SK-N-SH (cell line): ENCODE data around the gene DSCAML1. TPM values are rescaled to one million over a fixed set of nuclear protein-coding genes. Genes with fewer than 3 reads are reported as not detected.

Experiments
- CTCF ChIA-PET: fragments of 300-600, 350-600 bp; formaldehyde crosslinking; extraction: SDS; loops from one replicate; lab custom pipeline; 2021; lab: Yijun Ruan, JAX
- POLR2A ChIA-PET: fragments of 350-600 bp; sonication (Branson Sonifier 250); formaldehyde crosslinking; extraction: SDS; loops from one replicate; lab custom pipeline; 2020; ENCODE audit warnings: antibody characterized with exemption, inconsistent platforms; lab: Yijun Ruan, JAX
- DNase-seq: peaks from one replicate; pipeline ENCODE4 v3.0.0; 2012
- H2AFZ ChIP-seq: fragments of 200-600 bp; sonication (generic); 2 replicates; pipeline ENCODE4 v1.8.1; 2016; ENCODE audit warnings: antibody characterized with exemption, mild to moderate bottlenecking, low read depth
- H3F3A ChIP-seq: fragments of 200-600 bp; sonication (generic); replicated peaks from 2 replicates; pipeline ENCODE3; 2016; ENCODE audit warnings: antibody characterized with exemption, mild to moderate bottlenecking; ENCODE audit not compliant: insufficient read depth
- H3K27ac ChIP-seq, 2 experiments: fragments of 200-500 bp in 1 of 2; fragments of 200-600 bp in 1 of 2; sonication (Bioruptor generic) in 1 of 2; sonication (generic), shearing (Covaris generic) in 1 of 2; 2 replicates each; pipeline versions ENCODE4 v1.5.1 to v1.6.1; 2014 to 2016; ENCODE audit warnings: low read depth in 2 of 2, inconsistent platforms in 1 of 2, low read length in 1 of 2, mild to moderate bottlenecking in 1 of 2, mixed read lengths in 1 of 2
- H3K27me3 ChIP-seq: fragments of 200-600 bp; sonication (generic), shearing (Covaris generic); 2 replicates; pipeline ENCODE4 v1.6.1; 2016; ENCODE audit warnings: mixed run types; ENCODE audit not compliant: insufficient read depth
- H3K36me3 ChIP-seq, 2 experiments: fragments of 200-500 bp in 1 of 2; fragments of 200-600 bp in 1 of 2; sonication (Bioruptor generic) in 1 of 2; sonication (generic) in 1 of 2; replicated peaks in 1 of 2; 2 replicates each; pipeline versions ENCODE3 to v1.5.1; 2014 to 2016; ENCODE audit warnings: low read length in 1 of 2, mild to moderate bottlenecking in 1 of 2; ENCODE audit not compliant: insufficient read depth in 2 of 2, control insufficient read depth in 1 of 2
- H3K4me1 ChIP-seq, 2 experiments: fragments of 200-500 bp in 1 of 2; fragments of 200-600 bp in 1 of 2; sonication (Bioruptor generic) in 1 of 2; sonication (generic), shearing (Covaris generic) in 1 of 2; 2 replicates each; pipeline versions ENCODE4 v1.5.1 to v1.6.1; 2014 to 2016; ENCODE audit warnings: low read depth in 1 of 2, low read length in 1 of 2, mixed run types in 1 of 2; ENCODE audit not compliant: insufficient read depth in 2 of 2, control insufficient read depth in 1 of 2
- H3K4me2 ChIP-seq: fragments of 200-600 bp; sonication (generic), shearing (Covaris generic); 2 replicates; pipeline ENCODE4 v1.6.1; 2017; ENCODE audit warnings: mixed run types
- H3K4me3 ChIP-seq, 2 experiments: fragments of 200-500 bp in 1 of 2; fragments of 200-600 bp in 1 of 2; sonication (Bioruptor generic) in 1 of 2; sonication (generic), shearing (Covaris generic) in 1 of 2; 2 replicates each; pipeline versions ENCODE4 v1.5.1 to v1.8.1; 2014 to 2016; ENCODE audit warnings: low read depth in 2 of 2, inconsistent platforms in 1 of 2, low read length in 1 of 2, mild to moderate bottlenecking in 1 of 2, mixed read lengths in 1 of 2, moderate library complexity in 1 of 2
- H3K79me2 ChIP-seq: fragments of 200-600 bp; sonication (generic); 2 replicates; pipeline ENCODE4 v1.8.1; 2017; ENCODE audit warnings: mild to moderate bottlenecking; ENCODE audit not compliant: insufficient read depth
- H3K9ac ChIP-seq: fragments of 200-600 bp; sonication (generic); 2 replicates; pipeline ENCODE4 v1.6.1; 2017; ENCODE audit warnings: mixed run types
- H3K9me2 ChIP-seq: fragments of 200-600 bp; sonication (generic); 2 replicates; pipeline ENCODE4 v1.6.1; 2017; ENCODE audit warnings: mixed run types
- H3K9me3 ChIP-seq: fragments of 200-600 bp; sonication (generic); 2 replicates; pipeline ENCODE4 v1.6.1; 2017; ENCODE audit warnings: mixed run types, mild to moderate bottlenecking, moderate library complexity
- H4K20me1 ChIP-seq: fragments of 200-600 bp; sonication (generic); 2 replicates; pipeline ENCODE4 v1.6.1; 2017; ENCODE audit warnings: mild to moderate bottlenecking, mixed run types; ENCODE audit not compliant: insufficient read depth
- CHD2 ChIP-seq: fragments of 150-350 bp; IDR thresholded peaks from 2 replicates; pipeline ENCODE4 v1.6.1; 2018; ENCODE audit warnings: low read length; ENCODE audit not compliant: partially characterized antibody
- PBX3 ChIP-seq: IDR thresholded peaks from 2 replicates; pipeline ENCODE4; 2012
- POLR2AphosphoS5 ChIP-seq: IDR thresholded peaks from 2 replicates; pipeline ENCODE4 v1.6.1; 2012; ENCODE audit warnings: low read depth, low read length
- RAD21 ChIP-seq: IDR thresholded peaks from 2 replicates; pipeline ENCODE4 v1.6.1; 2012; ENCODE audit warnings: mild to moderate bottlenecking, low read length
- RCOR1 ChIP-seq: fragments of 150-350 bp; IDR thresholded peaks from 2 replicates; pipeline ENCODE4 v1.6.1; 2017; ENCODE audit warnings: antibody characterized with exemption, low read length
- REST ChIP-seq: IDR thresholded peaks from 2 replicates; pipeline ENCODE4 v1.6.1; 2012; ENCODE audit warnings: mild to moderate bottlenecking, low read depth, low read length, moderate library complexity
- RFX5 ChIP-seq: IDR thresholded peaks from 2 replicates; pipeline ENCODE4 v1.6.1; 2012; ENCODE audit warnings: mild to moderate bottlenecking, improper control_type of control experiment, low read length
- RXRA ChIP-seq: IDR thresholded peaks from 2 replicates; pipeline ENCODE4 v1.4.0; 2012; ENCODE audit warnings: low read depth, mild to moderate bottlenecking, borderline replicate concordance
- SIN3A ChIP-seq: IDR thresholded peaks from 2 replicates; pipeline ENCODE4 v1.6.1; 2012; ENCODE audit warnings: low read depth, mild to moderate bottlenecking, low read length, moderate library complexity, borderline replicate concordance
- SMC3 ChIP-seq: IDR thresholded peaks from 2 replicates; pipeline ENCODE4 v1.6.1; 2012; ENCODE audit warnings: low read depth, low read length, improper control_type of control experiment
- TAF1 ChIP-seq: IDR thresholded peaks from 2 replicates; pipeline ENCODE4 v1.6.1; 2012; ENCODE audit warnings: low read depth, mild to moderate bottlenecking, low read length, moderate library complexity, borderline replicate concordance
- ZBTB33 ChIP-seq: IDR thresholded peaks from 2 replicates; pipeline ENCODE4 v1.4.0; 2012; ENCODE audit warnings: low read depth, borderline replicate concordance
- WGBS: methylation state at CpG from one replicate; pipeline ENCODE4 v1.1.6; 2017; ENCODE audit warnings: low lambda C conversion rate; 5-methylcytosine and 5-hydroxymethylcytosine counted together
- polyA plus RNA-seq, 3 experiments: library from polyadenylated mRNA; depleted of rRNA; stranded (reverse); fragments of >200 nt; gene quantifications; 2 replicates each; pipeline ENCODE4 v1.2.3, GENCODE V29; 2012
- TF ChIP-seq, protein P1 (sequence below): fragments of 200-600 bp; sonication (generic); IDR thresholded peaks from 2 replicates; pipeline ENCODE4 v1.6.1; 2017; ENCODE audit warnings: antibody characterized with exemption, mild to moderate bottlenecking, moderate library complexity

Gene DSCAML1
- polyA plus RNA-seq, 1 of the 3 experiments (the other 2 are of a cell fraction), result not detected

- POLR2A ChIA-PET, result no interaction called here
- WGBS, result 56% methylated on average over 13 of the region's 33 CpGs
These were observed 25.3 kb upstream of the DSCAML1 start for GRCh38 chr11:117822074-117823033.

DNA sequence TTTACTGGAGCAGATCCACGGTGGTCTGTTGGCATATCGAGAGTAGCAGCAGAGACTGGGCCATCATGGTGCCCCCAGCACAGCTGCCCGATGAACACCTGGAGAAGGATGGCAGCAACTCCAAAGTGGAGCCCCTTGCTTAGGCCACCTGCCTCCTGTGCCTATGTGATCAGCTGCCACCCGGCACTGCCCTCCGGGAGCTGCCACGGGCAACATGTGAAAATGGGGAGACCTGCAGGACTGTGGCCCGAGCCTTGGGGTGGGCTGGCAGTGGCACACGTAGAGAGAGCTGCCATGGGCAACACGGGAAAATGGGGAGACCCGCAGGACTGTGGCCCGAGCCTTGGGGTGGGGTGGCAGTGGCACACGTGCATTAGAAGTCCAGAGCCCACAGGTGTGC lies 24.4 kb upstream of the DSCAML1 start:
- Histone ChIP-seq H3K9ac (no peak overlapping the region), H4K20me1 (no peaks in the 10 kb centered on the region), H3K9me3 (no peaks in the 10 kb centered on the region), H3K4me3 (no peak overlapping the region), H3K27ac (no peak overlapping the region), H3K36me3 (no peaks in the 10 kb centered on the region), H3K79me2 (no peaks in the 10 kb centered on the region), H3K4me1 (peaks cover 0 to 12% of the 10 kb centered on the region in 2 experiments; a peak in 1 of 4 replicates), H2AFZ (no peak overlapping the region), H3F3A (no peaks in the 10 kb centered on the region), H3K4me2 (no peak overlapping the region), H3K9me2 (no peaks in the 10 kb centered on the region), H3K27me3 (no peaks in the 10 kb centered on the region)
- WGBS, result 46% methylated on average over 7 of the region's 12 CpGs
- no peak for DNase-seq
- CTCF ChIA-PET, result interaction anchor here (0.6 to 25.9 kb wide), 9 partner anchors 12 to 395 kb away, joined by 3 to 481 read pairs (median 8); no protein-coding TSS in a partner anchor
- POLR2A ChIA-PET, result no interaction called here
- TF ChIP-seq SIN3A, result no peak
- TF ChIP-seq REST, result no peak
- no peak for TF ChIP-seq RFX5
- no peak for TF ChIP-seq RCOR1
- TF ChIP-seq CHD2, result no peak
- no peak for TF ChIP-seq TAF1
- TF ChIP-seq PBX3, result no peak

More at GRCh38 chr11:117822074-117823033, 25.3 kb upstream of the DSCAML1 start:
- H2AFZ ChIP-seq, result no peak overlapping the region
- H3K36me3 ChIP-seq, result no peaks in the 10 kb centered on the region
- H3K9ac ChIP-seq, result no peak overlapping the region
- no peak overlapping the region for H3K4me2 ChIP-seq
- peak; percentile 74 for DNase-seq
- H3K4me3 ChIP-seq, result no peak overlapping the region; a peak in 1 of 4 replicates
- CTCF ChIA-PET, result interaction anchor here (0.9 to 25.9 kb wide), 18 partner anchors 8 to 435 kb away, joined by 3 to 481 read pairs (median 5); no protein-coding TSS in a partner anchor
- H3K9me3 ChIP-seq, result no peaks in the 10 kb centered on the region
- no peaks in the 10 kb centered on the region for H3K9me2 ChIP-seq
- H3K27me3 ChIP-seq, result no peaks in the 10 kb centered on the region
- H4K20me1 ChIP-seq, result no peaks in the 10 kb centered on the region
- TF ChIP-seq RXRA (no peak), RAD21 (peak; percentile 52), ZBTB33 (no peak), POLR2AphosphoS5 (no peak), SMC3 (peak; percentile 34; the same call in 1 of the 2 replicates)
- TF ChIP-seq, protein P1, sequence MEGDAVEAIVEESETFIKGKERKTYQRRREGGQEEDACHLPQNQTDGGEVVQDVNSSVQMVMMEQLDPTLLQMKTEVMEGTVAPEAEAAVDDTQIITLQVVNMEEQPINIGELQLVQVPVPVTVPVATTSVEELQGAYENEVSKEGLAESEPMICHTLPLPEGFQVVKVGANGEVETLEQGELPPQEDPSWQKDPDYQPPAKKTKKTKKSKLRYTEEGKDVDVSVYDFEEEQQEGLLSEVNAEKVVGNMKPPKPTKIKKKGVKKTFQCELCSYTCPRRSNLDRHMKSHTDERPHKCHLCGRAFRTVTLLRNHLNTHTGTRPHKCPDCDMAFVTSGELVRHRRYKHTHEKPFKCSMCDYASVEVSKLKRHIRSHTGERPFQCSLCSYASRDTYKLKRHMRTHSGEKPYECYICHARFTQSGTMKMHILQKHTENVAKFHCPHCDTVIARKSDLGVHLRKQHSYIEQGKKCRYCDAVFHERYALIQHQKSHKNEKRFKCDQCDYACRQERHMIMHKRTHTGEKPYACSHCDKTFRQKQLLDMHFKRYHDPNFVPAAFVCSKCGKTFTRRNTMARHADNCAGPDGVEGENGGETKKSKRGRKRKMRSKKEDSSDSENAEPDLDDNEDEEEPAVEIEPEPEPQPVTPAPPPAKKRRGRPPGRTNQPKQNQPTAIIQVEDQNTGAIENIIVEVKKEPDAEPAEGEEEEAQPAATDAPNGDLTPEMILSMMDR, result peak; percentile 50
- H3K27ac ChIP-seq, result no peak overlapping the region
- no peaks in the 10 kb centered on the region for H3F3A ChIP-seq
- peaks cover 0 to 3% of the 10 kb centered on the region in 2 experiments; a peak in 1 of 4 replicates for H3K4me1 ChIP-seq
- no peaks in the 10 kb centered on the region for H3K79me2 ChIP-seq
